Suprapubic skin (tissue), 4 donors: ENCODE data around the gene TP73. TPM values are rescaled to one million over a fixed set of nuclear protein-coding genes. Genes with fewer than 3 reads are reported as not detected.
A peak's percentile ranks its signal among the peaks of the same experiment; 100 is the strongest.

Experiments
- DNase-seq, 2 donors: peaks; one replicate each; pipeline ENCODE4 v3.0.0-alpha.2; 2019; ENCODE audit warnings: low spot score in 2 of 2
- H3K27ac ChIP-seq: fragments of 200-600 bp; sonication (generic); one replicate; pipeline ENCODE4 v1.5.1; 2019
- H3K27me3 ChIP-seq: fragments of 200-600 bp; sonication (generic); one replicate; pipeline ENCODE4 v1.5.1; 2019
- H3K36me3 ChIP-seq: fragments of 200-600 bp; sonication (generic); one replicate; pipeline ENCODE4 v1.5.1; 2019
- H3K4me1 ChIP-seq: fragments of 200-600 bp; sonication (generic); one replicate; pipeline ENCODE4 v1.5.1; 2019
- H3K4me3 ChIP-seq: fragments of 200-600 bp; sonication (generic); one replicate; pipeline ENCODE4 v1.5.1; 2019; ENCODE audit warnings: mild to moderate bottlenecking
- H3K9me3 ChIP-seq: fragments of 200-600 bp; sonication (generic); one replicate; pipeline ENCODE4 v1.5.1; 2019
- CTCF ChIP-seq, 2 donors: fragments of 200-600 bp in 1 of 2; fragments of 450-650 bp in 1 of 2; sonication (generic) in 1 of 2; IDR thresholded peaks; one replicate each; pipeline ENCODE4 v1.5.1; 2016 to 2019; ENCODE audit warnings: antibody characterized with exemption in 2 of 2, mild to moderate bottlenecking in 1 of 2, moderate library complexity in 1 of 2
- EP300 ChIP-seq: sonication (generic); formaldehyde crosslinking; IDR thresholded peaks from one replicate; pipeline ENCODE4 v1.6.1; 2017; ENCODE audit warnings: antibody characterized with exemption
- POLR2A ChIP-seq, 2 donors: fragments of 450-650 bp; IDR thresholded peaks; one replicate each; pipeline ENCODE4 v1.6.1; 2017; ENCODE audit warnings: antibody characterized with exemption in 2 of 2, mild to moderate bottlenecking in 2 of 2, moderate library complexity in 2 of 2
- POLR2AphosphoS5 ChIP-seq, 3 donors: sonication (generic); formaldehyde crosslinking; IDR thresholded peaks; one replicate each; pipeline ENCODE4 v1.6.1; 2017; ENCODE audit warnings: antibody characterized with exemption in 3 of 3
- WGBS: methylation state at CpG from one replicate; pipeline ENCODE4 v1.1.5; 2018; 5-methylcytosine and 5-hydroxymethylcytosine counted together
- total RNA-seq, 4 donors: library from RNA; depleted of rRNA; stranded (reverse); fragments of >200 nt; gene quantifications; one replicate each; pipeline ENCODE4 v1.1.0, GENCODE V29; 2016

The TP73 gene
- total RNA-seq, 4 donors from 2014 or later = 8.8 to 24.7 (median 16.9) TPM

- H3K27me3 ChIP-seq = no peaks in the 10 kb centered on the region
- H3K4me3 ChIP-seq = no peak overlapping the region
- no peaks in the 10 kb centered on the region for H3K9me3 ChIP-seq
- peaks cover 29% of the 10 kb centered on the region for H3K36me3 ChIP-seq
- WGBS = 95% methylated on average over 12 of the region's 12 CpGs
- no peak overlapping the region for H3K27ac ChIP-seq
- peaks cover 41% of the 10 kb centered on the region for H3K4me1 ChIP-seq
- DNase-seq = no peak
- TF ChIP-seq POLR2AphosphoS5 (IDR thresholded peaks at IDR 0.05) (no peak), EP300 (no peak), CTCF (IDR thresholded peaks at IDR 0.05) (no peak), POLR2A (IDR thresholded peaks at IDR 0.05) (no peak)
These were observed 91.5 kb downstream of the TP73 start for GRCh38 chr1:3743826-3744225.

GRCh38 chr1:3744646-3745045, 92.3 kb downstream of the TP73 start:
- peaks cover 26% of the 10 kb centered on the region for H3K36me3 ChIP-seq
- H3K4me1 ChIP-seq = peaks cover 41% of the 10 kb centered on the region
- H3K4me3 ChIP-seq = no peak overlapping the region
- no peak for TF ChIP-seq CTCF (IDR thresholded peaks at IDR 0.05)
- TF ChIP-seq EP300 = no peak
- TF ChIP-seq POLR2A (IDR thresholded peaks at IDR 0.05) = no peak
- no peak for TF ChIP-seq POLR2AphosphoS5 (IDR thresholded peaks at IDR 0.05)
- no peak overlapping the region for H3K27ac ChIP-seq
- peak in 1 of 2 donors; percentile 40 for DNase-seq
- WGBS = 95% methylated on average over 6 of the region's 10 CpGs
- no peaks in the 10 kb centered on the region for H3K27me3 ChIP-seq
- no peaks in the 10 kb centered on the region for H3K9me3 ChIP-seq

GRCh38 chr1:3745071-3745470, 92.8 kb downstream of the TP73 start:
- H3K36me3 ChIP-seq = peaks cover 24% of the 10 kb centered on the region
- peaks cover 41% of the 10 kb centered on the region for H3K4me1 ChIP-seq
- peak in 1 of 2 donors; percentile 46 for DNase-seq
- TF ChIP-seq POLR2A (IDR thresholded peaks at IDR 0.05) (no peak), EP300 (no peak), CTCF (IDR thresholded peaks at IDR 0.05) (no peak), POLR2AphosphoS5 (IDR thresholded peaks at IDR 0.05) (no peak)
- H3K27me3 ChIP-seq = no peaks in the 10 kb centered on the region
- 92% methylated on average over 12 of the region's 12 CpGs for WGBS
- H3K27ac ChIP-seq = no peak overlapping the region
- no peaks in the 10 kb centered on the region for H3K9me3 ChIP-seq
- no peak overlapping the region for H3K4me3 ChIP-seq

- peak overlapping the region; percentile 68 for H3K4me3 ChIP-seq
- DNase-seq = peak; percentile 59 to 67
- TF ChIP-seq POLR2A (IDR thresholded peaks at IDR 0.05) = no peak
- no peak for TF ChIP-seq EP300
- TF ChIP-seq POLR2AphosphoS5 (IDR thresholded peaks at IDR 0.05) = no peak
- TF ChIP-seq CTCF (IDR thresholded peaks at IDR 0.05) = no peak
- H3K36me3 ChIP-seq = peaks cover 22% of the 10 kb centered on the region
- no peaks in the 10 kb centered on the region for H3K9me3 ChIP-seq
- WGBS = 80% methylated on average over 20 of the region's 25 CpGs
- no peak overlapping the region for H3K27ac ChIP-seq
- no peaks in the 10 kb centered on the region for H3K27me3 ChIP-seq
- peaks cover 41% of the 10 kb centered on the region for H3K4me1 ChIP-seq
These were observed 93.5 kb downstream of the TP73 start for GRCh38 chr1:3745590-3746381.

GRCh38 chr1:3746389-3746829, 94.1 kb downstream of the TP73 start:
- no peaks in the 10 kb centered on the region for H3K9me3 ChIP-seq
- H3K36me3 ChIP-seq = peaks cover 18% of the 10 kb centered on the region
- H3K4me3 ChIP-seq = peak overlapping the region; percentile 68
- peak; percentile 58 to 66 for DNase-seq
- peaks cover 4% of the 10 kb centered on the region for H3K27me3 ChIP-seq
- no peak overlapping the region for H3K27ac ChIP-seq
- 6% methylated on average over 16 of the region's 35 CpGs for WGBS
- TF ChIP-seq CTCF (IDR thresholded peaks at IDR 0.05) = no peak
- no peak for TF ChIP-seq EP300
- no peak for TF ChIP-seq POLR2A (IDR thresholded peaks at IDR 0.05)
- no peak for TF ChIP-seq POLR2AphosphoS5 (IDR thresholded peaks at IDR 0.05)
- peaks cover 41% of the 10 kb centered on the region for H3K4me1 ChIP-seq
